Tibial artery (tissue), 4 donors: ENCODE results near the gene RUNX1.

ENCODE experiments used
- DNase-seq, 2 donors: peaks; one replicate each; pipeline ENCODE4 v3.0.0-alpha.2; 2019
- H3K27ac ChIP-seq, 2 donors: fragments of 200-600 bp; sonication (generic) in 1 of 2; 1 replicate in 1 of 2; 2 replicates in 1 of 2; pipeline ENCODE4 v1.5.1; 2018 to 2019; ENCODE audit warnings: mild to moderate bottlenecking in 1 of 2
- H3K27me3 ChIP-seq, 2 donors: fragments of 200-600 bp; sonication (generic) in 1 of 2; one replicate each; pipeline versions ENCODE4 v1.5.1 to v1.6.0; 2016 to 2019
- H3K36me3 ChIP-seq, 3 donors: fragments of 200-600 bp; sonication (generic) in 2 of 3; one replicate each; pipeline ENCODE4 v1.5.1; 2016 to 2019; ENCODE audit warnings: mild to moderate bottlenecking in 2 of 3
- H3K4me1 ChIP-seq, 4 donors: fragments of 200-600 bp; sonication (generic) in 2 of 4; 1 replicate in 3 of 4; 2 replicates in 1 of 4; pipeline ENCODE4 v1.5.1; 2016 to 2019
- H3K4me3 ChIP-seq, 2 donors: fragments of 200-600 bp; sonication (generic) in 1 of 2; 1 replicate in 1 of 2; 2 replicates in 1 of 2; pipeline ENCODE4 v1.5.1; 2018 to 2019; ENCODE audit warnings: mild to moderate bottlenecking in 2 of 2
- H3K9me3 ChIP-seq, 3 donors: fragments of 200-600 bp; sonication (generic) in 1 of 3; one replicate each; pipeline ENCODE4 v1.5.1; 2016 to 2019
- intact Hi-C: fragments of 100-400 bp; cut with DNase I; formaldehyde crosslinking; loops from one replicate; pipeline ENCODE4 v1.15.0; 2023; ENCODE audit warnings: low total_unique reads
- TF ChIP-seq, protein P1 (sequence below), 2 experiments: fragments of 200-600 bp in 1 of 2; fragments of 450-650 bp in 1 of 2; IDR thresholded peaks; one replicate each; pipeline ENCODE4 v1.5.1; 2017 to 2019; ENCODE audit warnings: antibody characterized with exemption in 2 of 2, mild to moderate bottlenecking in 1 of 2, moderate library complexity in 1 of 2

RUNX1 gene

GRCh38 chr21:34790341-34790740 lies 258.8 kb downstream of the RUNX1 start:
- intact Hi-C loops: no loop called here

GRCh38 chr21:34788879-34789278 lies 260.2 kb downstream of the RUNX1 start:
- DNase-seq: no peak
- H3K4me3 ChIP-seq: no peak overlapping the region
- intact Hi-C loops: no loop called here
- no peaks in the 10 kb centered on the region for H3K9me3 ChIP-seq
- TF ChIP-seq, protein P1, sequence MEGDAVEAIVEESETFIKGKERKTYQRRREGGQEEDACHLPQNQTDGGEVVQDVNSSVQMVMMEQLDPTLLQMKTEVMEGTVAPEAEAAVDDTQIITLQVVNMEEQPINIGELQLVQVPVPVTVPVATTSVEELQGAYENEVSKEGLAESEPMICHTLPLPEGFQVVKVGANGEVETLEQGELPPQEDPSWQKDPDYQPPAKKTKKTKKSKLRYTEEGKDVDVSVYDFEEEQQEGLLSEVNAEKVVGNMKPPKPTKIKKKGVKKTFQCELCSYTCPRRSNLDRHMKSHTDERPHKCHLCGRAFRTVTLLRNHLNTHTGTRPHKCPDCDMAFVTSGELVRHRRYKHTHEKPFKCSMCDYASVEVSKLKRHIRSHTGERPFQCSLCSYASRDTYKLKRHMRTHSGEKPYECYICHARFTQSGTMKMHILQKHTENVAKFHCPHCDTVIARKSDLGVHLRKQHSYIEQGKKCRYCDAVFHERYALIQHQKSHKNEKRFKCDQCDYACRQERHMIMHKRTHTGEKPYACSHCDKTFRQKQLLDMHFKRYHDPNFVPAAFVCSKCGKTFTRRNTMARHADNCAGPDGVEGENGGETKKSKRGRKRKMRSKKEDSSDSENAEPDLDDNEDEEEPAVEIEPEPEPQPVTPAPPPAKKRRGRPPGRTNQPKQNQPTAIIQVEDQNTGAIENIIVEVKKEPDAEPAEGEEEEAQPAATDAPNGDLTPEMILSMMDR (IDR thresholded peaks at IDR 0.05): no peak
- H3K27me3 ChIP-seq: no peaks in the 10 kb centered on the region
- H3K27ac ChIP-seq: no peak overlapping the region
- peaks cover 0 to 17% (median 6%) of the 10 kb centered on the region in 3 donors for H3K36me3 ChIP-seq
- no peaks in the 10 kb centered on the region for H3K4me1 ChIP-seq

More at GRCh38 chr21:34790341-34790740, 258.8 kb downstream of the RUNX1 start:
- Histone ChIP-seq H3K36me3 (peaks cover 0 to 17% (median 6%) of the 10 kb centered on the region in 3 donors), H3K4me3 (no peak overlapping the region), H3K27ac (no peak overlapping the region), H3K4me1 (peaks cover 0 to 8% (median 3%) of the 10 kb centered on the region in 4 donors), H3K9me3 (no peaks in the 10 kb centered on the region), H3K27me3 (no peaks in the 10 kb centered on the region)
- TF ChIP-seq, protein P1 (IDR thresholded peaks at IDR 0.05): no peak
- DNase-seq: no peak

GRCh38 chr21:34783815-34784214 lies 265.3 kb downstream of the RUNX1 start:
- H3K4me3 ChIP-seq: no peak overlapping the region
- intact Hi-C loops: no loop called here
- TF ChIP-seq, protein P1 (IDR thresholded peaks at IDR 0.05): no peak
- H3K4me1 ChIP-seq: no peaks in the 10 kb centered on the region
- no peaks in the 10 kb centered on the region for H3K9me3 ChIP-seq
- DNase-seq: no peak
- H3K36me3 ChIP-seq: no peaks in the 10 kb centered on the region
- H3K27me3 ChIP-seq: no peaks in the 10 kb centered on the region
- H3K27ac ChIP-seq: no peak overlapping the region

DNA sequence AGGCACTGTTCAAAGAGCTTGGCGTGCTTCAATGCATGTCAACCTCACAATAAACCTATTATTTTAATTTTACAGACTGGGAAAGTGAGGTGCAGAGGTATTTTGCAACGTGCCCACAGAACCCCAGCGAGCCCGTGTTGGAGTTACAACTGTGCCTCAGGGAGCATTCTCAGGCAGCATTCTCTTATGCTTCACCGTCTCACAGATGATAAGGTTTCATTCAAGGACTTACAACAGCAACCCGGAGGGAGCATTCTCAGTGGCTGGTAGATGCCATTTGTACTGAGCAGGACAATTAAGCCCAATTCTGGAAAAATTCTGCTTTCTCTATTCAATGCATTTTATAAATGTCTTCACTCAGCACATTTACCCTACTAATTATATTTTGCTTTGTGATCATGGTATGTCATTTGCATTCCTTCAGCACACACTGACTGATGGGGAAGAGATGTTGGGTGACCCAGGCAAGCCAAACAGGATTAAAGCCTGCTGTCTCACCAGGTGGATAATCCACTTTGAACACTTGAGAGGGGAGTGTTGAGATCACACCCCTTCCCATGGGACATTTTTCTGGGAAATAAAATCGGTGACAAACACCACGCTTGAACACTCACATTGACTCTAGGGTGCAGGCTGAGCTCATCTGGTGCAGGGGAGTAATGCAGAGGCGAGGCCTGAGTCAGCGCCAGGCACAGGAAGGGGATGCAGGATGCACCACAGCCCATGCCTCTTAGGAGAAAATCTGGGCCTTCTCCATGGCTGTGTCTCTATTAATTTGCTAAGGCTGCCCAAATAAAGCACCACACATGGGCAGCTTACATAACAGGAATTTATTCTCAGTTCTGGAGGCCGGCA lies 266.4 kb downstream of the RUNX1 start:
- H3K4me3 ChIP-seq: no peak overlapping the region
- TF ChIP-seq, protein P1 (IDR thresholded peaks at IDR 0.05): no peak
- intact Hi-C loops: no loop called here
- DNase-seq: no peak
- H3K27me3 ChIP-seq: no peaks in the 10 kb centered on the region
- H3K4me1 ChIP-seq: no peaks in the 10 kb centered on the region
- no peaks in the 10 kb centered on the region for H3K36me3 ChIP-seq
- no peak overlapping the region for H3K27ac ChIP-seq
- no peaks in the 10 kb centered on the region for H3K9me3 ChIP-seq

DNA sequence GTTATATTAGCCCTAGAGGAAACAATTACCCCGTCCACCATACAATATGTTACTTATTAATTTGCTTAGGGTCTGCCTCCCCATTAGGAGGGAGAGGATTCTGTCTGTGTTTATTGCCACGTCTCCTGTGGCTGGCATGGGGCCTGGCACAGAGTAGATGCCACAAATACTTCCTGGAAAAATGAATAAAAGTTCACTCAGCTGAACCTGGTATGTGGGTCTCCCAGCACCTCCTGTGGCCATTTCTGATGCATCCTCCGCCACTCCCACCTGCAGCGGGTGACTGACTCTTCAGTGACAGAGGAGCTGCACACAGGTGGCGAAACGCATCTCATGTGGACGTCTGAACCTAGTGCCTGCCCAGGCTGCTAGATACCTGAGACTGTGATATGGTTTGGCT lies 267.6 kb downstream of the RUNX1 start:
- no peak for DNase-seq
- Histone ChIP-seq H3K36me3 (no peaks in the 10 kb centered on the region), H3K9me3 (no peaks in the 10 kb centered on the region), H3K4me3 (no peak overlapping the region), H3K27me3 (no peaks in the 10 kb centered on the region), H3K27ac (no peak overlapping the region), H3K4me1 (no peaks in the 10 kb centered on the region)
- TF ChIP-seq, protein P1 (IDR thresholded peaks at IDR 0.05): no peak
- intact Hi-C loops: no loop called here
